Measurements from ENCODE around the gene KRTAP10-4.

GRCh38 chr21:44595524-44595923, 22.0 kb downstream of the KRTAP10-4 start:
- TF ChIP-seq CTCF (IDR thresholded peaks at IDR 0.05 in 8 of 11, conservative IDR thresholded peaks at IDR 0.05 in 3 of 11) (no peak), POLR2AphosphoS5 (IDR thresholded peaks at IDR 0.05) (no peak)

All from spleen (tissue), 7 donors.